Stimulated activated CD4-positive, alpha-beta T cell treated with anti-CD3 and anti-CD28 coated beads, Interleukin-15, amount 100 ng/mL, for 1 hour (primary cell): ENCODE results near the gene TUBB2A.

ENCODE experiments used
- DNase-seq, 2 donors: peaks; one replicate each; pipeline ENCODE4 v3.0.0-alpha.2; 2020; ENCODE audit warnings: low read depth in 1 of 2, low spot score in 1 of 2

Gene TUBB2A

DNA sequence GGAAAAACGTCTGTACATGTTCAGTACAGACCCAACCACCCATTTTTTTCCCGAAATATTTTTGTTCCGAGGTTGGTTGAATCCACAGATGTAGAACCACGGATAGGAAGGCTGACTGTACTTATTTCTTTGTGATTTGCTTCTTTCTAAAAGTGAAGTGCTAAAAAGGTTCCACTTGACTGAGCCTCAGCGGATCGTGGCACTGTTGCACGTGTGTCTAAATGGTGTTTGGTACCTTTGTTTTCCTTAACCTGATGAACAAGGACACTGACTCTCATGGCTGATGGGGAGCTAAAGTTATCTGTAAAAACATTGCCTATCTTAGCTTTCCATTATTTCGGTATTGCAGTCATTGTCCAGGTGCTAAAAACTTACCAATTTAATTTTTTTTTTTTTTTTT is 32.7 kb downstream of the TUBB2A start:
- no peak for DNase-seq

DNA sequence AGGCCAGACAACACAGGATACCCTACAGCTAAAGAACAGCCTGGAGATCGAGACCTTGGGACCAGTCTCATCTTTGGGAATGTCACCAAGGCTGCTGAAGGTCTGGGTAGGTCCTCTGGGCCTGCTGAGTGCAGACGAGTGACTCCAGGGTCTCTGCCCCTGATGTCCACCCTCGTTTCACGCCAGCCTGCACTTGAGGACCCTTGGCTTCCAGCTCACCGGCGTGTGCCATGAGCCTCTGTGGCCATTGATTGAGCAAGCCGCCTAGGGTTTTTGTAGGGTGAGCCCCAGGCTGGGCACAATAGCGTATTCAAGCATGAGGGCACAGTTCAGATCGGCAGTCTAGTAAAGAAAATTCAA is 34.5 kb downstream of the TUBB2A start:
- no peak for DNase-seq

DNA sequence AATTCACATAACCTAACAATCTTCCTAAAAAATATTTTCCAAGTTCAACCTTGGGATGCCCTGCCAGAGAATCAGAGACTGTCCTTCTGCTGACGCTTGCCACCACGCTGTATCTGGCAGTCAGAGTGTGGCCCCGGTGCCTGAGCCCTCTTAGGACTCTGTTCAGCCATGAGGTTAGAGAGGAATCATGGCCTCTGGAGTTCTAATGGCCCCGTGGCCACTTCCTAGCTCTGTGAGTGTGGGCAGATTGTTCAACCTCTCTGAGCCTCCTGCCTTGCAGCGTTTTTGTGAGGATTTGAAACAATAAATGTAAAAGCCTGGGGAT is 36.6 kb downstream of the TUBB2A start:
- DNase-seq, result no peak

DNA sequence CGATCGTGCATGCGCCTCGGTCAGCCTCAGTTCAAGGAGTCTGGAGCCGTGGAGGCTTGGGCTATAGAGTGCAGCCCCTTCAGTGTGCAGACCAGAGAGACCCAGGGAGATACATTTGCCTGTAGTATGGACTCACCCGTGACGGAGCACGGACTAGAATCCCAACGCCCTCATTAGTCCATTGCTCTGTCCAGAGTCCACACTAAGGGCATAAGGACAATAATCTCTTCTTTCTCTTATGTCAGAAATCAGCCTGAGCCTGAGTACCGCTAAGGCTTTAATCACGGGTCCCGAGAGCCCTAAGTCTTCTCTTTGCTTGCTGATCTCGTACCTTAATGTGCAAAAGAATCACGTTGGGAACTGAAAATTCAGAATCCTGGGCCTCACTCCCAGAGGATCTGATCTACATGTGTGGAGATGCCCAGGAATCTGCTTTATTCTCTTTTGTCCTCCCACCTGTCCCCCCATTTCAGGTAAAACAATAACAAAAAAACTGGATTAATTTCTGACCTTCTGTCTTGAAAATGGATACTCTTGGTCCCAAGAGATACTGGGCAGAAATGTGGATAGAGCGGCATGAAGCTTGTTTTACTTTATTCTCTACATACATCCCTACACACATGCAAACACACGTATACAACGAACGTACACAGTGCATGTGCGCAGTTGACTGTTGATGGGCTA is 38.2 kb downstream of the TUBB2A start:
- DNase-seq, result no peak

DNA sequence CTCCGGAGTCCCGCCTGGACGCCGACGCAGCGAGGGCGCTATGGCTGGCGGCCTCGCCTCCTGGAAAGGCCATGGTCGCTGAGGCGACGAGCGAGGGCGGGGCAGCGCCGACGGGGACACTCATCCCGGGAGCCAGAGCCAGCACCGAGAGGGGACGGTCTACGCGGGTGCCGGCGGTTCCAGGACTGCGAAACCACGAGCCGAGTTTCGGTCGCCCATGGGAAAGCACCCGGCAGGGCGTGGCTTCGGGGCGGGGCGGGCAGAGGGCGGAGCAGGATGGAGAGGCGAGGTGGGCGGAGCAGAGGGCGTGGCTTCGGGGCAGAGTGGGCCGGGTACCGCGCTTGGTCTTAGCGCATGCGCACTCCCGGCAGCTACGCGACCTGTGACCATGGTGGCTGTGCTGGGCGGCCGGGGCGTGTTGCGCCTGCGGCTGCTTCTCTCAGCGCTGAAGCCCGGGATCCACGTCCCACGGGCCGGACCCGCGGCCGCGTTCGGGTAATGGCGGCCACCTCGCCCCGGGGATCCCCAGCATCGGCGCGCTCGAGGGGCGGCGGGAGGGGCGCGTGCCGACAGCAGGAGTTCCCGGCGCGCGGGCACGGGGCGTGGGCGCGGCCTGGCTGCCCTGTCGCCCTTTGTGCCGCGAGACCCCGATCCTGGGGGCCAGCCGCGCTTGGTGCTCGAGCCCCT is 38.8 kb downstream of the TUBB2A start, which contains the start of gene BPHL:
Gene BPHL (plus strand): TSS at position 359 of the 687 bp plus-strand sequence. CDS start 30 bp downstream, at position 389.
- DNase-seq, result peak; percentile 99 to 100

DNA sequence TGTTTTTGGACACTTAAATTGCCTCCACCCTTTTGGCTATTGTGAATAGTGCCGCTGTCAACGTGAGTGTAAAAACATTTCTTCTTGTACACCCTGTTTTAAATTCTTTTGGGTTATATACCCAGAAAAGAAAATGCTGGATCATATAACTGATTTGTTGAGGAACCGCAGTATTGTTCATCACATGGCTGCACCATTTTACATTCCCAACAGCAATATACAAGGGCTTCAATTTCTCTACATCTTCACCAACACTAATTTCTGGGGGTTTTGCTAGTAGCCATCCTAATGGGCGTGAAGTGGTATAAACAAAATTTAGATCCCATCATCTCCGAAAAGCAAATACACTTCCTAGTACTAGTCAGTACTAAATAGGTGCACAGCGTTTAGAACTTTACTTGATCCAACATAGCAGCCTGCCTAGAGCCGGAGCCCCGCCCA is 39.4 kb downstream of the TUBB2A start:
- no peak for DNase-seq

DNA sequence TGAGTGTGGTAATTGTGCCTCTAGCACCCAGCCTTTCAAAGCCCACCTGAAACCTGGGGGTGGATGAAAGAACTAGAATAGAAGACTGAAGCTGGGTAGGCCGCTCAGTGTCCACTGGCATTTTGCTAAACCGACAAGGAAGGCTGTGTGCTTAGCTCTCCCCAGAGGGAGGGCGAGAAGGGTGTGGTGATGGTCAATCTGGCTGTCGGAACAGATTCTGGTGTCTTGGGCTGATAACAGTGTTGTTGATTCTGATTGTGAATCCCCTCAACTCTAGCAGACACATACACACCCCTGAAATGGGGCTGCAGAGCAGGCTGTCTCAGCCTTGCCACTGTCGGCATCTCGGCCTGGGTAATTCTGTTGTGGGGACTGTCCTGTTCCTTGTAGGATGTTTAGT is 43.0 kb downstream of the TUBB2A start:
- no peak for DNase-seq

DNA sequence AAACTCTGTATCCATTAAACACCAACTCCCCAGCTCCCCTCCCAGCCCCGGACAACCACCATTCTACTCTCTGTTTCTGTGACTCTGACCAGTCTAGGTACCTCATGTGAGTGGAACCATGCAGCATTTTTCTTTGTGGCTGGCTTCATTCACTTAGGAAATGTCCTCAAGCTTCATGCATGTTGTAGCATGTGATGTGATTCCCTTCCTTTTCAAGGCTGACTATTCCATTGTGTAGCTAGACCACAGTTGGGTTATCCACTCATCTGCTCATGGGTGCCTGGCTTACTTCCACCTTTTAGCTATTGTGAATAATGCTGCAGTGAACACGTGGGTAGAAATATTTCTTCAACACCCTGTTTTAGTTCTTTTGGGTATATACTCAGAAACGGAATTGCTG is 47.6 kb downstream of the TUBB2A start:
- DNase-seq, result no peak

DNA sequence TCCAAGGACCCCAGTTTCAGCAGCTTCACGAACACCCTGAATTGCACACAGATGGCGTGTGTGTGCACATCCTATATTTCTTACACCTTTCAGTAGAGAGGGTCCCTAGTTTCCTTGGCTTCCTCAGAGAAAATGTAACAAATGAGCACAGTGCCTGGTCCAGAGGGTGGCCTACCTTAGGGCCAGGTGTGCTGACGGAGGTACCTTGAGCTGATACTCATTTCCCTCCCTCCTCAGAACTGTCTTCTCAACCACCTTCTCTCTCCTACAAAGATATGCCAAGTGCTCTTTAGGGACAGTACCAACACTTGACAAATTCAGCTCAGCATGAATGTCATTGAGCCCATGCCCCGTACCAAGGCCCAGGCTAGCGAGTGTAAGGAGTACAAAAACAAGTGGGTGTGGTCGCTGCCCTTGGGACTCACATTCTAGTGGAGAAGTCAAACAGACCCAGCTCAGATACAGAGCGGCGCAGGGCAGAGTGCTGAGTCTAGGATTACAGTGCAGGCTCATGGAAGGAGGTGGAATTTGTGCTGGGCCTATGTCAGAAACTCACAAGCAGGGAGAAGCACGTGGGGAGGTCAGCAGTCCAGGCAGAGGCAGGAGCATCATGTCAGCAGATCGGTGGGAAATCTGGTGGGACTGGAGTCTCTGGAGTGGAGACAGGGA is 48.5 kb downstream of the TUBB2A start:
- DNase-seq, result no peak
